Left cardiac atrium (tissue), 4 donors: ENCODE measurements around the gene SEC61A1. TPM values are rescaled to one million over a fixed set of nuclear protein-coding genes. Genes with fewer than 3 reads are reported as not detected.

Experiments used
- ATAC-seq, 2 donors: fragments of 200-7000 bp; cut with Tn5 transposase; one replicate each; pipeline ENCODE4 v1.9.1; 2020; ENCODE audit warnings: mild to moderate bottlenecking in 2 of 2, moderate library complexity in 2 of 2
- DNase-seq: peaks from one replicate; pipeline ENCODE4 v3.0.0-alpha.2; 2020
- intact Hi-C, 2 donors: fragments of 100-400 bp; cut with DNase I; formaldehyde crosslinking; loops; one replicate each; pipeline versions ENCODE4 v1.14.1 to v1.15.1; 2022 to 2023
- long read RNA-seq: library from polyadenylated mRNA; unstranded; transcript quantifications from one replicate; pipeline ENCODE4 v2.0.0, GENCODE V29; 2021
- total RNA-seq, 2 donors: library from RNA; stranded (reverse); fragmentation: NEBNext Ultra II Directional; extraction: Animal tissue kit (Norgen Biotek cat#: 25700); gene quantifications; one replicate each; pipeline ENCODE4 v1.2.1, GENCODE V29; 2021
- donor health status: DM: no; HTN: yes; CAD: no.
- donor health status: DM: no; HTN: yes; CAD: no; lungs with severe emphysema.
- donor health status: DM: yes; HTN: yes; CAD: no.
- donor health status: Dilated cardiomyopathy.

Gene SEC61A1
- 100 to 1,000 TPM in 1 of 2 donors, 10 to 100 TPM in 1; 80.0 to 134 TPM for total RNA-seq
- long read RNA-seq, transcript SEC61A1-201 (12 exons, 3,635 nt), result major isoform, 181 of 394 reads
- long read RNA-seq, partial matches to known transcripts, result 204 of 394 reads
- long read RNA-seq, other reads (novel, unspliced or antisense), result 7 of 394 reads

- intact Hi-C loops, result no loop called here
- DNase-seq, result peak; percentile 96
- ATAC-seq, result peak; percentile 97 to 98
Observed at GRCh38 chr3:128051837-128052594, at the start of gene SEC61A1. TSS of gene SEC61A1 (plus strand) at chr3:128052437. CDS start at chr3:128052553, 116 bp downstream.

DNA sequence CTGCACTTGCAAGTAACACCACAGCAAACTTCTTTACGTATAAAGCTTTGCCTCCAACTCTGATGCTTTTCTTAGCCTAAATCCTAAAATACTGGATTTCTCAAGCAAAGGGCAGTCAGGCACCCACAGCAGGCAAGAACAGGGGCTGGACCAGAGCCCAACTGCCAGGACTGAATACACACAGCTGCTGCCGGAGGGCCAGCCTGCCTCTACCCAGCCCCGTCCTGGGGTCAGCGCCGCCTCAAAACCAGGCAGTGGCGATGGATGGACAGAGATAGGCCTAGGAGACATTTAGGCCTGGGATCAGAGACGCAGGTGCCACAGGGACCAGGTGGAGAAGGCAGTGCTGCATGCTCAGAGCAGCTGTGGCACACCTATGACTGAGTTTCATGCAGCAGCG lies 47.6 kb upstream of the SEC61A1 start:
- intact Hi-C loops, result no loop called here
- DNase-seq (no peak), ATAC-seq (no peak)

- intact Hi-C loops, result no loop called here
- DNase-seq, result no peak
- ATAC-seq, result peak in 1 of 2 donors; percentile 19
Observed at GRCh38 chr3:128006061-128007032, 45.9 kb upstream of the SEC61A1 start.

DNA sequence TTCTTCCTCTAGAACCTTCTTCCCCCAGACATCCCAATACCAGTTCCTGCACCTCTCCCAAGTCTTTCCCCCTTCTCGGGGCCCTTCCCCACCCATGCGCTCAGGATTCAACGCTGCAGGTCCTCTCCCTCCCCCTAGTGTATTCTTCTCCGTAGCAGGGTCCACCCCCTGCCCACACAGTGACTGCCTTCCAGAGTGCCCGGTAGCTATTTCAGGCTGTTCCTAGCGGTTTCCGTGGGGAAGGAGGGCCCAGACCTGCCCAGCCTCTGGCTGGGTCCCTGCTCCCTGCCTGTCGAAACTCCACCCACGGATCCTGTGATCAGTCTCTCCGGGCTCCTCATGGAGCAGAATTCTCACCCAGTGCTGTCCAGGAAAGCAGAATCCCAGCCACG lies 45.2 kb upstream of the SEC61A1 start:
- no peak for DNase-seq
- intact Hi-C loops, result no loop called here

DNA sequence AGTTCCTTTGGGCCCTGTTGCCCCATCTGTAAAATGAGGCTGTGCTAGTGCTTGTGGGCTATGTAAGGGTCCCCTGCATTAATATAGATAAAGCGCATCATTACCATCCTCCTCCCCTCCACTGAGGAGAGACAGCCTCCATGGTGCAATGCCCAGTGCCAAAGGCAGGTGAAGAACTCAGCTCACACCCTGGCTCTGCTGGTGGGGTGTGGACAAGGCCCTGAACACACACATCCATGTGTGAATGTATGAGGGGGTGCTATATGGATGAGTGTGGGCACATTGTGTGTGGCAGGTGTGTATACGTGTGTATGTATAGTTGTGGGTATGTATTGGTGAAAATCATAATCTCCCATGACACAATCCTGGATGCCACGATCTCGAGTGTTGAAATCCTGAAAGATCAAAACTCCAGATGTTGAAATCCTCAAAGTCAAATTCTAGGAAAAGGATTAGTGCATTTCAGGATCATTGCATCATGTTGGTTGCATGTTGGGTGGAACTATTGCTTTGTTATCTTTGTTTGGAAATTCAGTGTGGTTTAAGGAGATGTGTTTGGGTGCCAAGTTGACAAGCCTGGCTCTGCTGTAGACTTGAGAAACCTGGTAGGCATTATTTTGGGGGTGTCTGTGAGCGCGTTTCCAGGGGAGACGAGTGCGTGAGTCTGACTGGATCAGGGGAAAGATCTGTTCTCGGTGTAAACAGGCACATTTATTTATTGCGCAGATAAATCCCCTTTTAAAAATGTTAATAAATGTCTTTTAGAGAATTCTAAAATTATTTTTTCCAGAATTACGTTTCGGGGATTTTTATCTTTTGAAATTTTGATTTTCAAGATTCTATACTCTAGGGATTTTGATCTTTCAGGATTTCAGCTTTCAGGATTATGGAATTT lies 42.0 kb upstream of the SEC61A1 start:
- DNase-seq (no peak), ATAC-seq (peak; percentile 38 to 65)
- intact Hi-C loops, result no loop called here

More for the DNA sequence above, 45.2 kb upstream of the SEC61A1 start:
- ATAC-seq, result peak in 1 of 2 donors; percentile 34

- intact Hi-C loops, result no loop called here
- peak in 1 of 2 donors; percentile 59 for ATAC-seq
- DNase-seq, result no peak
Observed at GRCh38 chr3:128011140-128011539, 41.1 kb upstream of the SEC61A1 start.

GRCh38 chr3:128012050-128012449 lies 40.2 kb upstream of the SEC61A1 start:
- DNase-seq, result no peak
- intact Hi-C loops, result no loop called here
- ATAC-seq, result no peak

GRCh38 chr3:128014548-128014947 lies 37.7 kb upstream of the SEC61A1 start:
- intact Hi-C loops, result no loop called here
- ATAC-seq (no peak), DNase-seq (no peak)

DNA sequence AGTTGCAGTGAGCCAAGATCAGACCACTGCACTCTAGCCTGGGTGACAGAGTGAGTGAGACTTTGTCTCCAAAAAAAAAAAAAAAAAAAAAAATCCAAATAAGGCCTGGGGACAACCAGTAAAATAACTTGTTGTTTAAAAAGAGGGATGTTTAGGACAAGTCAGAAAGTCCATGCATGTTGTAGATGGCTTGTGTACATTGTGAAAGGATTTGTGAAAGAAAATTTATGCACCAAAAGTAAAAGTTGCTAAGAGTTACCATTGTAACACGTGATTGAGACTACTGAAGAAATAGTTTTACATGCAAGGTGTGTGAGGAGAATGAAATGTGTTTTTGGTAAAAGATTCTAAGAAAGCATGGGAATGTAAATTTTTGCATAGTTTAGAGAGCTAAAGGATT lies 35.7 kb upstream of the SEC61A1 start:
- intact Hi-C loops, result no loop called here
- ATAC-seq (no peak), DNase-seq (no peak)

DNA sequence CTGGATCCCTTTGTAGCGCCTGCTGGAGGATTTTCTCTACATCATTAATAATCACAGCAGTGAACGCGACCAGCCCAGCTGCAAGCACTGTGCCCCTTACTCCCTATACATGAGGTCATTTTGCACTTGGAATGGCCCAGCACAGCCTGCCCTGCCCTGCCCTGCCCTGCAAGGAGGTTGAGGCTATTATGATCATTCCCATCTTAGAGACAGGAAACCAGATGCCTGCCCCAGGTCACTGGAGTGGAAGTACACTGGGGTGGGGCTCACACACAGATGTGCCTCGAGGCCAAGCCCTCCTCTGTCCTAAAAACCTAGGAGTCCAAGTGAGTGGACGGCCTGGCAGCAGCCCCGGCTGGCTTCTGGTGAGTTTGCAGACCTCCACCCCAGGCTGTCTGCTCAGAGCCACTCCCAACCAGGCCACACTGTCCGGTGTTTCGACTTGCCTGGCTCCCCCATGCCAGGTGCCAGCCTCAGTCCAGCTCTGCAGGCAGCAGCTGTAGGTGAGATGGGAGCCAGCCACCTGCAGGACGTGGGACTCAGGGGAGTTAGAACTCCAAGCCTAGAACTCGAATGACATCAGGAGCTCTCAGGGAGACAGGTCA lies 30.4 kb upstream of the SEC61A1 start:
- intact Hi-C loops, result no loop called here
- no peak for DNase-seq
- no peak for ATAC-seq

GRCh38 chr3:128033102-128033501 lies 19.1 kb upstream of the SEC61A1 start:
- ATAC-seq (no peak), DNase-seq (no peak)
- intact Hi-C loops, result no loop called here

- ATAC-seq, result no peak
- no peak for DNase-seq
- intact Hi-C loops, result no loop called here
Observed at GRCh38 chr3:128036119-128036518, 16.1 kb upstream of the SEC61A1 start.

DNA sequence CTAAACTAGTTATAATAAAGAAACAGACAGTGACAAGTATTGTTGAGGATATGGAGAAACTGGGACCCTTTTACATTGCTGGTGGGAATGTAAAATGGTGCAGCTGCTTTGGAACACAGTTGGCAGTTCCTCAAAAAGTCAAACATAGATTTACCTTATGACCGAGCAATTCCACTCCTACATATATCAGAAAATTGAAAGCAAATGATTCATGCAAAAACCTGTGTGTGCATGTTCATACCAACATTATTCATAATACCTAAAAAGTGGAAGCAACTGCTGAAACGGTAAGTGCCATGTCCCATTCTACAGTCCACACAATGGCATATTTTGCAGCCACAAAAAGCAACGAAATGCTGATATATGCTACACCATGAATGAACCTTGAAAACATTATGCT lies 12.2 kb upstream of the SEC61A1 start:
- DNase-seq, result no peak
- no peak for ATAC-seq
- intact Hi-C loops, result no loop called here

DNA sequence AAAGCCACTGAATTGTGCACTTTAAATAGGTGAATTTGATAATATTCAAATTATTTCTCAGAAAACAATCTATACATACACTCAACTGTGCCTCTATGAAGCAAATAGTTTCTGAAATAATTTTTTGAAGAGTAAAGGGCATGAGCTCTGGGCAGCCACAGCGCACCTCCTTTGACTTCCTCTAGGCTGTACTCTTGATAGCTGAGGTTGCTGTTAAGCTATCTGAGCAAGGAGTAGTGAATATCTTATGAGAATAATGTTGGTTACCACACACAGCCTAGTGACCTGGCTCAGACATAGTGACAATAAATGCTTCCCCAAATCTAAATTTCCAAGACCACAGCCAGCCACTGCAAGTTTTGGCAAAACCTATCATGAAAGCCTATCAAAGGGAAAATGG lies 11.6 kb upstream of the SEC61A1 start:
- ATAC-seq (no peak), DNase-seq (no peak)
- intact Hi-C loops, result no loop called here

DNA sequence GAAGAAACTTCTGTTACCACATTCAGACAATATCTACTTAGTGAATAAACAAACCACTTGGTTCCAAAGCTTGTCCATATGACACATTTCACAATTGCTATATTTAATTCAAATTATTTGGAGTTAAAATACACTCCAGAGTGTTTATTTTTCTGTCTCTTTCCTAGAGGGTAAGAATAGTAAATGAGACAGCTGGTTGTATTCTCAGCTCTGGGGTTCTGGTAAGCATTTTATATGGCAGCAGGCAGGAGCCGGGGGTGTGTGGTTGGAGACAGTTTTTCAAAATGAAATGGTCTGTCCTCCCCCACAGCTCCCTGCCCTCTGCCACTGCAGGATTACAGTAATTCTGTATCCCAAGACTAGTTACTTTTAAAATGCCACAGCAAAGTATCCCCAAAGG lies 10.9 kb upstream of the SEC61A1 start:
- intact Hi-C loops, result no loop called here

GRCh38 chr3:128050597-128050996 lies 1.6 kb upstream of the SEC61A1 start:
- intact Hi-C loops, result no loop called here
- peak; percentile 58 for DNase-seq
- ATAC-seq, result no peak

More for the DNA sequence above, 10.9 kb upstream of the SEC61A1 start:
- DNase-seq (no peak), ATAC-seq (no peak)

DNA sequence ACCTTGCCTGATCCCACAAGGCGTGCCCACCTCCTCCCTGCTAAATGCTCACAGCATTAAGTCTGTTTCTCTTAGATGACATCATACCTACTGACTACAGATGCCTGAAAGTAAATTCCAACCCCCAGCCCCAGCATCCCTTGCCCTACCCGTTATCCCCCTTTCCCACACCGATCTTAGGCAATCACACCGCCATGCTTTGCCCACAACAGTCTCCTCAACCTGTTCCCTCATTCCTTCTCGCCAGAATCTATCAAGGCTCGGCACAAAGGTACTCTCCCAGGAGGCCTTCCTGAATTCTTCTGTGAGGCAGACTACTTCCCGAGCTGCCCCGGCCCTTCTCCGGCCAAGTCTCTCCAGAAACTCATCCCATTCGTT lies 789 bp upstream of the SEC61A1 start:
- intact Hi-C loops, result no loop called here
- ATAC-seq (peak in 1 of 2 donors; percentile 2), DNase-seq (no peak)

DNA sequence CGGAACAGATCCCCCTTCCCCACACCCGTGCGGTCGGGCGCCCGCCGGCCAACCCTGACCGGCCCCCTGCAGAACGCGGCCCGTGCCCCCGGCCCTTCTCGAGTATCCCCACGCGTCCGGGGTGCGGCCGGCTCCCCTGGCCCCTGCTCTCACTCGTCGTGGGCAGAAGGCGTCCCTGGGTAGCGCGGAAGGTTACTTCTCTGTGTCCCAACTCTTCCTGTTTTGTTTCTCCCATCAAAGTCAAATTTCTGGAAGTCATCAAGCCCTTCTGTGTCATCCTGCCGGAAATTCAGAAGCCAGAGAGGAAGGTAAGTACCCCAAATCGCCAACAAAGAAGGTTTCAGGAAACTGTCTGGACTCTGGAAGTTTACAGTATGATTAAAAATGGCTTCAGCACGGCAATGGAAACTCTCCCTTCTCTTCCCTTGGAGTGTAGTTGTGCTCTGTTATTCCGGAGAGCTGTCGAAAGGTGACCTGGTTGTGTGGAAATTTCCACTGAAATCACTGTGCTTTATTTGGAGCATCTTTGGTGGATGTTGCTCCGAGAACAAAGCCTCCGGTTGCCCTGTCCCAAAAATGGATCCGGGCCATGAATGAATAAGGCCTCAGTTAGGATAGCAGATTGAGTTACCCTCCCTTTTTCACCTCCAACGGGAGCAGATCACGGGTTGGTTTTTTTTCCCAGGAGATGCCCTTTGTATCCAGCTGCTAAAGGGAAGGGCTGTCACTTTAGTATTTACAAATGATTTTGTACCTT lies 536 bp downstream of the SEC61A1 start:
- ATAC-seq, result peak; percentile 1 to 12
- intact Hi-C loops, result no loop called here
- DNase-seq, result no peak
